Right atrium auricular region (tissue), 2 donors: Measurements from ENCODE around the gene USP32. TPM values are rescaled to one million over a fixed set of nuclear protein-coding genes. Genes with fewer than 3 reads are reported as not detected.

Experiments used
- DNase-seq: peaks from one replicate; pipeline ENCODE4 v3.0.0-alpha.2; 2019; ENCODE audit warnings: low spot score
- H3K27ac ChIP-seq, 2 donors: fragments of 200-600 bp; sonication (generic); 1 replicate in 1 of 2; 2 replicates in 1 of 2; pipeline ENCODE4 v1.5.1; 2016 to 2019
- H3K27me3 ChIP-seq, 2 donors: fragments of 200-600 bp; sonication (generic); one replicate each; pipeline versions ENCODE4 v1.5.1 to v1.6.0; 2017 to 2019
- H3K36me3 ChIP-seq: fragments of 200-600 bp; sonication (generic); one replicate; pipeline ENCODE4 v1.5.1; 2016
- H3K4me1 ChIP-seq, 2 donors: fragments of 200-600 bp; sonication (generic); one replicate each; pipeline versions ENCODE4 v1.5.1 to v1.6.0; 2017 to 2019
- H3K4me3 ChIP-seq, 2 donors: fragments of 200-600 bp; sonication (generic); 1 replicate in 1 of 2; 2 replicates in 1 of 2; pipeline ENCODE4 v1.5.1; 2017 to 2019; ENCODE audit warnings: mild to moderate bottlenecking in 1 of 2, moderate library complexity in 1 of 2
- H3K9me3 ChIP-seq, 2 donors: fragments of 200-600 bp; sonication (generic); one replicate each; pipeline ENCODE4 v1.5.1; 2019
- total RNA-seq, 2 donors: library from RNA; depleted of rRNA; stranded (reverse); fragments of >200 nt; gene quantifications; one replicate each; pipeline ENCODE4 v1.1.0, GENCODE V29; 2016
- TF ChIP-seq, protein P1 (sequence below), 2 donors: fragments of 200-600 bp; sonication (generic); IDR thresholded peaks; one replicate each; pipeline ENCODE4 v1.5.1; 2019; ENCODE audit warnings: antibody characterized with exemption in 2 of 2

The USP32 gene
- total RNA-seq, 2 donors from 2014 or later = 24.5 to 27.7 TPM

DNA sequence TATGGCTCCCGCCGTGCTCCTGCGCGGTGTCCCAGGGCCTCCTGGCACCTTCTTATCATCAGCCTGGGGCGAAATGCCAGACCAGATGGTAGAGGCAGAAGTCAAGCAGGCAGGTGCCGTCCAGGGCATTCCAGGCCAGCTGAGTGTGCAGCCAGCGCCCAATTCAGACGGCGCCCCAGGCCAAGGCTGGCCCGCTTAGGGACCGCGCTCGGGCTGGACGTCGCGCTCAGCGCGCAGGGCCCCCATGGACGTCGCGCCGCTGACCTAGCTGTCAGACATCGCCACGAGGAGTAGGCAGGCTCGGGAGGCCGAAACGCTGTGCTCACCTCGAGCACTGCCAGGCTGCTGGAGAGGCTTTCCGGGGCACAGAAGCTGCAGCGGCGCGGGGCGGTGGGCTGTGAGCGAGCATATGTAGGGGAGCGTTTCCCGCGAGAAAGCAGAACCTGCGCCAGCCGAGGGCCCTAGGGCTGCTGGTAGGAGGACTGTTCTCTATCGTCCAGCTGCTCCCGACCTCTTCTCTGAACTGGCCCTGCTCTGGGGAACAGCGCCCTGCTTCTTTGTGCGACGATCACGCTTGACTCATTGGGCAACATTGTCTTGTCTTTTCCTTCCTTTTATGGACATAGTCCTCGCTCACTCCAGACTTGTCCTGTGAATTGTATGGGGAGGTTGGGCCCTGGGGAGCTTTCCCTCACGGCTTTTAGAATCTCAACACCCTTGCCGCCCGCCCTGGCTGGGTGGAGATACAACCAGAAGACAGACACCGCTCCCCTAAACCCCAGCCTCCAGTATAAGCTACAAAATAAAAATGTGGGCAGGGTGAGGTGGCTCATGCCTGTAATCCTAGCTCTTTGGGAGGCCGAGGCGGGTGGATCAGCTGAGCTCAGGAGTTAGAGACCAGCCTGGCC is 250.6 kb downstream of the USP32 start:
- no peak overlapping the region for H3K4me3 ChIP-seq
- H3K36me3 ChIP-seq = no peaks in the 10 kb centered on the region
- no peak overlapping the region for H3K27ac ChIP-seq
- TF ChIP-seq, protein P1, sequence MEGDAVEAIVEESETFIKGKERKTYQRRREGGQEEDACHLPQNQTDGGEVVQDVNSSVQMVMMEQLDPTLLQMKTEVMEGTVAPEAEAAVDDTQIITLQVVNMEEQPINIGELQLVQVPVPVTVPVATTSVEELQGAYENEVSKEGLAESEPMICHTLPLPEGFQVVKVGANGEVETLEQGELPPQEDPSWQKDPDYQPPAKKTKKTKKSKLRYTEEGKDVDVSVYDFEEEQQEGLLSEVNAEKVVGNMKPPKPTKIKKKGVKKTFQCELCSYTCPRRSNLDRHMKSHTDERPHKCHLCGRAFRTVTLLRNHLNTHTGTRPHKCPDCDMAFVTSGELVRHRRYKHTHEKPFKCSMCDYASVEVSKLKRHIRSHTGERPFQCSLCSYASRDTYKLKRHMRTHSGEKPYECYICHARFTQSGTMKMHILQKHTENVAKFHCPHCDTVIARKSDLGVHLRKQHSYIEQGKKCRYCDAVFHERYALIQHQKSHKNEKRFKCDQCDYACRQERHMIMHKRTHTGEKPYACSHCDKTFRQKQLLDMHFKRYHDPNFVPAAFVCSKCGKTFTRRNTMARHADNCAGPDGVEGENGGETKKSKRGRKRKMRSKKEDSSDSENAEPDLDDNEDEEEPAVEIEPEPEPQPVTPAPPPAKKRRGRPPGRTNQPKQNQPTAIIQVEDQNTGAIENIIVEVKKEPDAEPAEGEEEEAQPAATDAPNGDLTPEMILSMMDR (IDR thresholded peaks at IDR 0.05) = no peak
- H3K9me3 ChIP-seq = no peaks in the 10 kb centered on the region
- H3K4me1 ChIP-seq = peaks cover 0 to 44% of the 10 kb centered on the region in 2 donors
- DNase-seq = no peak
- peaks cover 7 to 27% of the 10 kb centered on the region in 2 donors for H3K27me3 ChIP-seq

DNA sequence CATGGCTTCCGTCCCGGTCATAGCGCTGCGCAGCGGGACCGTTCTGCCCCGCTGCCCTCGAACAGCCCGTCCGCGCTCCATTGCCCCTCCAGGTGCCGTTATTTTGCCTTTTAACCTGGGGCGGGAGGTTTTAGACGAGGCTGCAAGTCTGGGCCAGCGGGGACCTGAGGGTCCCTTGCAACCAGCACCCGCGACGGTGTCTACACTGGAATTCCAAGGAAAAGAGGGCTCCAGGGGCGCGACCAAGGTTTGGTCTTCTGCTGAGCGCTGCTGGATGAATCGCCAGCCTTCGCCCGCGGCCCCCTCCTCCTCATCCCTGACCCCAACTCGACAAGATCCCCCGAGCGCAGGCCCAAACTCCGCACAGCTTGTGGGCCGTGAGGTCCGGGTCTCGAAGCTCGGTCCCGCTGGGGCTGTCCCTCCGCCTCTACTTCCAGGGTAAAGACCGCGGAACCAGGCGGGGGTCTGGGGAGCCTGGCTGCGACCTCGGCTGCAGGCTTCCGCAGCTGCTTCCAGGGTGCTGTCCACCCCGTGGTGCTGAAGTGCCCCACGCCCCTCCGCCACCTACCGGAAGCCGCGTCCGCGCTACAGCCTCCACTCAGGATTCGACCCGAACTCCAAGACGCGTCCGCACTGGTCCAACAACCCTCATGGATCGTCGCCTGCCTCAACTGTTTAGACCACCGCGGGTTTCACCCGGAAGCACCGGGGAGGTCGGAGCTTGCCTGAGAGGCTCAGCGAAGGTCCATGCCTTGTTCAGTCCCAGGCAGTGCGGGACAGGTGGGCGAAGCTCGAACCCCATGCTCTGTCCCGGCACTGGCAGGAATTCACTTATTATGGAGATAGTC is 252.3 kb downstream of the USP32 start:
- TF ChIP-seq, protein P1 (IDR thresholded peaks at IDR 0.05) = peak; percentile 46 to 86
- Histone ChIP-seq H3K9me3 (no peaks in the 10 kb centered on the region), H3K4me1 (peaks cover 0 to 53% of the 10 kb centered on the region in 2 donors), H3K27ac (no peak overlapping the region), H3K4me3 (peak overlapping the region in 1 of 2 donors; percentile 25), H3K36me3 (no peaks in the 10 kb centered on the region), H3K27me3 (peaks cover 7 to 27% of the 10 kb centered on the region in 2 donors)
- peak; percentile 70 for DNase-seq

DNA sequence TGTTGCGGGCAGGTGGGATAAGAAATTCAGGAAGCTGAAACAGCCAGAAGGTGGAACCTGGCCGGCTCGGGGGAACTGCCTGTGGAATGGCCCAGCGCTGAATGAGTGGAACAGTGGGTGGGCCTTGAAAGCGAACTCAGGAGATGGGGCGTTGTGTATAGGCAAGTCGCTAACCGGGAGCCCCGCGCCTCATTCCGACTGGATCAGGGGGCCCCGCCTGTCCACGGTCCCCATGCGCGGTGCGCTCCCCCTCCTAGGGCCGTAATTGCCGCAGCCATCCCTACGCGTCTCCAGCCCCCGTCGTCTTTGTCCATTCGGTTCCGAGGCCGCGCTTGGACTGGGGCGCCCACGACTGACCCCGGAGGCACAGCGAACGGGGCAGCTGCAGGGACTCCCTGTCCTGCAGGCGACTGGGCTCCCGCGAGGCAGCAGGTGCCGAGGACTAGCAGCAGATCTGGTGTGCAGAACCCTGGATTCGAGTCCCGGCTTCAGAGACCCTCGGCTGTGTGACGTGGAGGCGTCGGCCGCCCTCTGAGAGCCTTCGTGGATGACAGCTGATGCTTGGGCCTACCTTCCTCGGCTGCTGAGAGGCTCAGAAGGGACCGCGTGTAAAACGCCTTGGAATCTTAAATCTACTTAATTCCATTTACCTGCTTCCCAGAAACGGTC is 253.0 kb downstream of the USP32 start:
- no peak for DNase-seq
- Histone ChIP-seq H3K9me3 (no peaks in the 10 kb centered on the region), H3K4me3 (peak overlapping the region in 1 of 2 donors; percentile 25), H3K4me1 (peaks cover 0 to 61% of the 10 kb centered on the region in 2 donors), H3K36me3 (no peaks in the 10 kb centered on the region), H3K27ac (no peak overlapping the region), H3K27me3 (peaks cover 7 to 27% of the 10 kb centered on the region in 2 donors)
- TF ChIP-seq, protein P1 (IDR thresholded peaks at IDR 0.05) = no peak

DNA sequence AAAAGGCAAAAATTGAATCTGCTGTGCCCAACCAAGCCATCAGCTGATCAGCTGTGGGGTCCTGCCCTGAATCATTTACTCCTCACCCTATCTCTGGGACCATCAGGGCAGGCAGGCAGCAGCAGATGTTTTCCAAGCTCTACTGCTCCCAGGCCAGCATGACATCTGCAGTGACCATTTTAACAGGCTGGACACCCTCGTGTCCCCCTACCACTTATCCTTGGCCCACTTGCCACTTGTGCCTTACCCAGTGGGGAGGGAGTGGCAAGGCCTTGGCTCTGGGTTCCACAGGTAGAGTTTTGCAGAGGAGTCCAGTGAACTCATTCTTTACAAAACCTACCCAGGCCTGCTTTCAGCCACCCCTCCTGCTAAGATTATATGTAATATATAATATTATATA is 254.2 kb downstream of the USP32 start:
- no peak for DNase-seq
- peaks cover 0 to 60% of the 10 kb centered on the region in 2 donors for H3K4me1 ChIP-seq
- TF ChIP-seq, protein P1 (IDR thresholded peaks at IDR 0.05) = no peak
- H3K27ac ChIP-seq = no peak overlapping the region
- H3K27me3 ChIP-seq = peaks cover 7 to 27% of the 10 kb centered on the region in 2 donors
- H3K36me3 ChIP-seq = no peaks in the 10 kb centered on the region
- H3K4me3 ChIP-seq = no peak overlapping the region
- no peaks in the 10 kb centered on the region for H3K9me3 ChIP-seq

DNA sequence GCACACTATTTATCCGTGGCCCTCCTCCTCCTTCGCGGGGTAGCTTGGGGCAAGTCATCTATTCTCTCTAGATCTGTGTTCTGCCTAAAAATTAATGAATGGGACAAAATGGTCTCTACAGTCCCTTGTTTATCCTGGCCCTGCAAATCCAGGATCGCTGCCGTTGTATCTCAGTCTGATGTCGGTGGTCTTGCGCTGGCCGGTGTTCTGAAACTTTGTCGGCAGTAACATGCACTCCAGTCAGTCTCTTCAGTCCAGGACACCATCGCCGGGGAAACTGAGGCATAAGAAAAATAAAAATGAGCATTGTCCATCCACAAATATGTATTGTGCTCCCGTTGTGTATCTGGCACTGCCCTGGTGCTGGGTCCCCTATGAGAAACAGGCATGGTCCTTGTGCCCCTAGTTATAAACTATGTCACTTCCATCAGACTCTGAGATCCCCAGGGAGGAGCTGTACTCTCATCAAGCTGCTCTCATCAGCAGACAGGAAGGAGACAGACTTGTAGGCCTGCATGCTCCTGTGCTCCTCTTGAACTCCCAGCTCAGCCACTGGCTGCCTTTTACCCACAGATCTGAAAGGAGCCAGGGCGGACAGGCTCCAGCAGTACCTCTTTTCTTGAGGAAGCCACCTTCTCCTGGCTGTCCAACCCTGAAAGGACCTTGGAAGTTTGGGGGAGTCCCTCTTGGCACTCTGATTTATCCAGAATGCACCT is 255.8 kb downstream of the USP32 start:
- Histone ChIP-seq H3K36me3 (no peaks in the 10 kb centered on the region), H3K27ac (no peak overlapping the region), H3K4me1 (peaks cover 0 to 45% of the 10 kb centered on the region in 2 donors), H3K4me3 (peak overlapping the region; percentile 67 to 78), H3K9me3 (no peaks in the 10 kb centered on the region), H3K27me3 (peaks cover 4 to 20% of the 10 kb centered on the region in 2 donors)
- TF ChIP-seq, protein P1 (IDR thresholded peaks at IDR 0.05) = no peak
- no peak for DNase-seq
